KBM-7 (cell line): Measurements from ENCODE around the gene ASB7.

Experiments
- DNase-seq: peaks from one replicate; pipeline ENCODE4 v3.0.0-alpha.2; 2015
- in situ Hi-C: fragments of 300-500 bp; cut with MboI; formaldehyde crosslinking; loops from 2 replicates; pipeline ENCODE4 v1.14.3; 2020; ENCODE audit warnings: low sequenced_read_pairs, low pct_unique_long_range_greater_than_20kb, mixed read lengths

ASB7 gene

DNA sequence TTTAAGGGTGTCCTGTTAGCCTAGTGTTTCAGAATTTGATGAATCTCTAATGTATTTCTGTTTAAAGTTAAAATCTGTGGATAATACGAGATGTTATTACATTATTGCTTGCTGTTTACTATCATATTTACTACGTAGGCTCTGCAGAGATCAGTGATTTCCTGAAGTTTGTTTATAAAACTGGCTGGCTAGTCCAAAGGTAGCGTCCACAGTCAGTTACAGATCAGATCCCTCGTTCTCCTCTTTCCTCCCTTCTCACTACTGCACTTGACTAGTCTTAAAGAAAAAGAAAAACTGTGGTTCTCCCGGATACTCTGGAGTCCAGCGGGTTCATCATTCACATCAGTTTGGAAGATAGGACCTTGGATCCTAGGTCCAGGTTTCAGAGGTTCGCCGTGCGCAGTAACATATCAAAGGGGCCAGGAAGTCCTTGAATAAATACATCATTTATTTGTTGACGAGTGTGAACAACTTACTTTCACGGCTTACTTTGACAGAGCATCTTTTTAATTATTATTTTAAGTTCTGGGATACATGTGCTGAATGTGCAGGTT lies 35.9 kb downstream of the ASB7 start:
- no peak for DNase-seq
- in situ Hi-C loops: loop anchor here (10.0 to 25.0 kb wide), 2 partner anchors 367 to 624 kb away; partner anchors contain the start of gene CHSY1

- in situ Hi-C loops: loop anchor here (25.0 kb wide), 1 partner anchor 620 kb away; the partner anchor contains the start of gene CHSY1
- no peak for DNase-seq
Observed at GRCh38 chr15:100642213-100642949, 40.0 kb downstream of the ASB7 start.

GRCh38 chr15:100642950-100643338 lies 40.6 kb downstream of the ASB7 start:
- in situ Hi-C loops: loop anchor here (25.0 kb wide), 1 partner anchor 619 kb away; the partner anchor contains the start of gene CHSY1

DNA sequence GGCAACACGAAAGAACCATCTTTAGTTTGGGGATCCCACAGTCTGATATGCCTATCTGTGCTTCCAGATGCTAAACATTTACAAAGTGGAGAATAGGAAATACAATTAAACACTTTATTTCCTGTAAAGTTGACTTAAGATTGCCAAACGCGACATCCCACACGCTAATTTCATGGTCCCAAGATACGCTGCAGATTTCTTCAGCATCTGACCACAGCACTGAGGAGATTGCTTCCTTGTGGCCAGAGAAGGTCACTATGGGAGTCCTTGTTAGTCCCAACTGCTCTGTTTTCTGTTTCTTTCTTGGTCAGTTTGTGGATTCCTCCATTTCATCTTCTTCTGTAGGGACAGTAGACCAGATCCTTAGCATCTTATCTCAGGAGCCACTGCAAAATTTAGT lies 43.3 kb downstream of the ASB7 start:
- in situ Hi-C loops: loop anchor here (25.0 kb wide), 1 partner anchor 617 kb away; the partner anchor contains the start of gene CHSY1
- DNase-seq: no peak

More at GRCh38 chr15:100642950-100643338, 40.6 kb downstream of the ASB7 start:
- no peak for DNase-seq

- in situ Hi-C loops: loop anchor here (25.0 kb wide), 1 partner anchor 613 kb away; the partner anchor contains the start of gene CHSY1
- no peak for DNase-seq
Observed at GRCh38 chr15:100648951-100649350, 46.6 kb downstream of the ASB7 start.

- DNase-seq: no peak
- in situ Hi-C loops: no loop called here
Observed at GRCh38 chr15:100650685-100651084, 48.3 kb downstream of the ASB7 start.

- in situ Hi-C loops: no loop called here
- DNase-seq: no peak
Observed at GRCh38 chr15:100651253-100651652, 48.9 kb downstream of the ASB7 start.

DNA sequence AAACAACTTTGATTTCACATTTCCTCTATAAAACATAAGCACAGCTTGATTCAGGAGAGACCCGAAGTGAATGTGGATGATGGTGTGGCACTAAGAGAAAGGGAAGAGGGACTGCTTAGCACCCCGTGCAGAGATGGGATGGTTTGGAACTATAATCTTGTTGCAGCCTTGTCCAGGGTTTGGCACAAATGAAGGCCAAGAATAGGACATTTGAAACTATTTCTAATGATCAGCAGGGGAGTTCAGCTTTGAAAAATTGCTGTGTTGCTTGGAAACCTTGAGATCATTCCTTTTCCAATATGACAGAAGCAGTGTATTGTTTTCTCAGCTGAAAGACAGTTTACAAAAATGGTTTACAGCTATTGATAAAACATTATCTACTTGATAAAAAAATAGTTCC lies 49.7 kb downstream of the ASB7 start:
- in situ Hi-C loops: no loop called here
- no peak for DNase-seq

DNA sequence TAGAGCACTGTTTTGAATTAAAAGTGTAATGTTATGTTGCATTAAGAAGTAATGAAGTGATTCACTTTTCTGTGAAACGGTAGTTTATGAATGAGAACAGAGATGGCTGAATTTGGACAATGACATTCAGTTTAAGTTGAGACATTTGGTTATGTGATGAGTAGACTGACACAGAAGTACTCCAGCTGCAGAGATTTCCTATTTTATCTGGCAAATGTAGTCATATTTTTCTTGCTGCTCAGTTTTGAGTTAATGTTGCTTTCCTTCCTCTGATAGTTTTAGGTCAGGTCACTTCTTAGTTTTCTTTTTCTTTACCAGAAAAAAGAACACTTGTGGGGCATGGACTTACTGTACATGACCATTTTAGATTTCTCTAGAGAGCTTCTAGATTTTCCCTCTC lies 51.2 kb downstream of the ASB7 start:
- in situ Hi-C loops: no loop called here
- no peak for DNase-seq

DNA sequence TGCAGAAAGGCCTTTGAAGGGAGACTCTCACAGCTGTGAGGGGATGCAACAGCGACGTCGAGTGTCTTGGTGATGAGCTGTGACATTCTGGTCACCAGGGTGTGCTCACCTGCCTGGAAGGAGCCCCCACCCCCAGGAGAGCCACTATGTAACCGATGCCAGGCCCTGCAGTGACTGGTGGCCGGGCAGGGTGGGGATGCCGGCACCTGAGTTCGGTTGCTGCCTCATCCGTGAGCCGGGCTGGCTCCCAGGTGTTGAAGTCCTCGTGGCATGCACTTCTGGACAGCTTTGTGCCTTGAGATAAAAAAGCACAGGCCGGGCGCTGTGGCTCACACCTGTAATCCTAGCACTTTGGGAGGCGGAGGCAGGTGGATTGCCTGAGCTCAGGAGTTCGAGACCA lies 56.5 kb downstream of the ASB7 start:
- in situ Hi-C loops: no loop called here

DNA sequence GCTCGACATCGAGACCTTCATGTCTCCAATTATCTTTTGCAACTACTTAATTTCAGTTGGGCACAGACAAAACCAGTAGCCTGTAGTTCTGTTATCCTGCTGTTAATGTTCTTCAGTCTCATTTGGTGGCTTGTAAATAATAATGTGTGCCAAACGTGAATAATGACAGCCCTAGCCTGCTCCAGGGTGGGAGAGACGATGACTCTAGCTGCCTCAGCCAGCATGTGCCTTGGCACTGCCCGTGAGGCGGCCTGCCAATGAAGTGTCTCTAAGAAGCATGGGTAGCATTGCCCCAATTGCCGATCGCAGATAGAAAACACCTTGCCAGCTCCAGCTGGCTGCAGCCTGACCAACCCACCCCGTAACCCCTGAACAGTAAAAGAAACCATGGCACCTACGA lies 58.8 kb downstream of the ASB7 start:
- DNase-seq: no peak
- in situ Hi-C loops: no loop called here

More for the DNA sequence above, 56.5 kb downstream of the ASB7 start:
- DNase-seq: no peak

DNA sequence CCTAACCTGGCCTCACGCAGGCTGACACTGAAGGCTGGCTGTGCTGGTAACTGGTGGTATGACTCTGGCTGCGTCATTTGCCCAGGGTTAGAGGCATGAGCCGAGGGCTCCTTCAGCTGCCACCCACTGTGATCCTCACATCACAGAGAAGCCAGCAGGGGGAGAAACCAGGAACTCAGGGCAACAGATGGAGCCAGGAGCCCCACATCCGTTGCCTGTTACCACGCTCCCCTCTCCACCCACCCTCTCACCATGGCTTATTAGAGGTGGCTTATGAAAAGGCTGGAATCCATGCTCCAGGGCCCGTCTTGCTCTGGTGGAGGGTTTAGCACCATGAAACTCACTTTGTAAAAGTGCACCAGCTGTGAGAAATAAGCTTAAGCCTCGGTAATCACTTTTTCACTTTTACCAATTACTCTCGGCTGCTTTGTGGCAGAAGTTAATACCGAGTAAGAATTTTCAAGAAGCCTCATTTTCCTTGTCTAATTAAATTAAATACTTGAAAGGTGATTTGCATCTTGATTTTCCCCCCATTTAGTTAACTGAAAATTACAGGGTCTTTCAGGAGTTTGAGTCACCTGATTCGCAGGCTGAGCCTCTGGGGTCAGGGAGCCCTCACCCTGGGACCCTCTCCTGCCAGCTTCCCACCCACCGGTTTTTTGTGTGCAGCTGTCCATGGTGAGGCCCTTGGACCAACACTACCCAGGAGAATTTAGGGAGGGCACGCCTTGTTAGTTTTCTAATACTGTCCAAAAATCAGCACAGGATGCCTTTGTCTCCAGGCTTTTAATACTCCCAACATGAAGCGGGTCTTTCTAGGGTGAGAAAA lies 60.9 kb downstream of the ASB7 start:
- in situ Hi-C loops: no loop called here
- peak; percentile 12 for DNase-seq

DNA sequence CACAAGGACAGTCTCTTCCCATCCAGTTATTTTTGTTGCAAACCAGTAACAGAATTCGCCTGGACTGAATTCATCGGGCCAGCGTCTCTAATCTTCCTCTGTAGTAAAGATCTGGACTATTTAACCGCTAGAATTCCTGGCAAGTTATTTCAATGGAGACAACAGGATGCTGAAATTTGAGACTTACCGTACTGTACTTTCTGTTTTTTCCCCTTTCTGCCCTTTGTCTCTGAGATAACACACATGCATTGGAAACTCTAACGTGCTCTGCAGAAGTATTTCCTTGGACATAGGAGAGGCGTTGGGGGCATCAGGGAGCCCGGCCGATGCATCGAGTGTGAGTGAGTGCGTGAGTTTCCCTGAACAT lies 61.5 kb downstream of the ASB7 start:
- in situ Hi-C loops: no loop called here
- DNase-seq: no peak

DNA sequence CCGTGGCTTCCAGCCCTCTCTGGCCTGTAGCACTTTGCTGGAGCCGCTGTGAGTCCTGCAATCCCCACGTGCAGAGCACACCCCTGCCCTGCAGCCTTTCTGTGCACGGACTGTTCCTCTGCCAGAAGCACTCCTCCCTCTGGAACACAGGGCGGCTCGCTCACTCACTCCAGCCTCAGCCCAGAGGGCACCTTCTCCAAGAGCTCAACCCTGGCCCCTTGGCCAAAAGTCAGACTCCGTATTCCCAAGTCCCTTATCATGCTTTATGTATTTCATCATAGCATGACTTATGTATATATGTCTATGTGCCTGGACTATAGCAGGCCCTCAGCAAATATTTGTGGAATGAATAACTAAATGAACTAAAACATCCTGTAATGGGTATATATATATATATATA lies 63.2 kb downstream of the ASB7 start:
- in situ Hi-C loops: no loop called here
- no peak for DNase-seq

DNA sequence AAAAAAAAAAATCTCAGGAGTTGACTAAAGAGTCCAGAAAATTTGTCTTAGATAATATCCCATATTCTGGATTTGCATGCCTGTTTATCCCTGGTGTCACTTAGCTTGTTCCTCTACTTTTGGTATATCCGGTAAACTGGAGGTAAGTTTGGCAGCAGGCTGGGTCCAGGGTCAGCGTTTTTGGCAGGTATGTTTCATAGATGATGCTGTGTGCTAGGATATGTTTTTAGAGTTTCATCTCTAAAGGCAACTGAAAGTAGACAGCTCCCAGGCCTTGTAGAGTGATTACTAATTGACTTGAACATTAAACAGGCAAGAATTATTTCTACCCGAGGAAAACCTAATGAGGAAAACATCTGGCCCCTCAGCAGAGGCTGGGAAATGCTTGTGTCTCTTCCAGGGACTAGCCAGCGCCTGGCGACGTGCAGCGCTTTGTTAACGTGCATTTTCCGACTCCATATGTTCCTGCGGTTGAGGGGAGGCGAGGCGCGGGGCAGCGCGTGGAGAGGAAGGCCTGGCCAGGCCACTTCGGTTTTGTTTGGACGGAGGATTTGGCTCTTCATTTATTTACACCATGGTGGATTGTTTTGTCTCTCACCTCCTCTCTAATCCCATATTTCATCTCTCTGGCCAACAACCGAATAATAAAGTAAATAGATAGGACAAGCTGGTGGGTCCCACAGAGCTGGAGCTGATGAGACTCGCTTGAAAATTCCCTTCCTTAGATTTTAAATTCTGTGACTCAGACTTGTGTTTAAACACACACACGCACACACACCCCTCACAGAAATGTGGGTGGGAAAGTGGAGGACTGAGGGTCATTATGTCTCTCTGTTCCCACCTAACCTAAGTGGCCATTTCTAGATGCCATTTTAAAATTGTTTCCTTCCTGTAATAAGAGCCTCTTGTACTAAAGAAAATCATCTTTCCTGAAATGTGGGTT lies 65.3 kb downstream of the ASB7 start:
- DNase-seq: no peak
- in situ Hi-C loops: no loop called here

DNA sequence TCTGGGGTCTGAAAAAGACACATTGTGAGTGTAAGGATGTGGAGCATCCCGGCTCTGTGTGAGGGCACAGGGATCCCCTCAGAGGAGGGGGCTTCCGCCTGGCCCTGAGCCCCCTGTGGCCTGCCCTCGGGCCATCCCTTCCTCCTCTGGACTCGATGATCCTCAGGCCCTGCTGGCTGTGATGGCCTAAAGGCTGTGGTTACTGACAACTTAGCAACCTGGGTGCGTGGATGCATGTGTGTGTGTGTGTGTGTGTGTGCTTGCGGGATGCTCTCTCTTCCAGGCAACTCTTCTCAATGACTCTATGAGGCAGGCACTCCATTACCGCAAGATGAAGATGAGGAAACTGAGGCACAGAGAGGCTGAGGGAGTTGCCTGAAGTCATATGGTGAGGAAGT lies 66.0 kb downstream of the ASB7 start:
- in situ Hi-C loops: no loop called here
- DNase-seq: no peak

DNA sequence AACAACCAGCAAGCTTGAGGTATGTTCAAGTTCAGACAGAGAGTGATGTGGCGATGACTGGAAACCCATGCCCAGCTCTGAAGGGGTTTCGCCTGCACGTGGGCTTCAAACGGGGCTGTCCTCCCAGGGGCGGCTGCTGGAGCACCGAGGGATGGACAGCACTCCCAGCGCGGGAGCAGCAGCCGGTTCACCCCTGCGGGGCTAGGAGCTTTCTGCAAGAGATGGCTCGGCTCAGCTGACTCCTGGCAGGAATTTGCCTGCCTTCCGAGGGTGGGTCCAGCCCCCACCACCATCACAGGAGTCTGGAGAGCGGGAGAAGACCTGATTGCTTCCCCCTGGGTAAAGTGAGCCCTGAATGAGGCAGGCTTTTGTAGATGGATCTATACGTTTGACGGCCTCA lies 66.9 kb downstream of the ASB7 start:
- in situ Hi-C loops: no loop called here
- DNase-seq: no peak

DNA sequence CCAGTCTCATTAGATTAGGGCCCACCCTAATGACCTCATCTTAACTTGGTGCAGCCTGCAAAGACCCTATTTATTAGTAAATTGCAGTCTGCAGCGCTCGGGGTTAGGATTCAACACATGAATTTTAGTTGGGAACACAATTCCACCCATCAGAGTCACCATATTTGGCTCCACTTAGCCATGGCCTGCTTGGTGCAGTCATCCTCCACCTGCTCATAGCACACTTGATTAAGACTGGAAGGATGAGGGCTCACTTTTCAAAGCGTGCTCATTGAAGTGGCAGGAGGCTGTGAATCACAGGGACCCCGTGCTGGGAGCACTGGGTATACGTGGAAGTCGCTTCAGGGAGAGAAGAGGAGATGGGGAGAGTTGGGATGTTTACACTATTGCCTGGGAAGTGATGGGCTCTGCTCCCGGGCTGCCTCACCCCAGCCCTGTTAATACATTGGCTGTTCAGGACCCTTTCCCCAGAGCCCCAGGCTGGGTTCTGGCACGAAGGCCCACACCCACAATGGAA lies 68.2 kb downstream of the ASB7 start:
- in situ Hi-C loops: no loop called here
- DNase-seq: no peak
